ENCODE data around the gene TTC7B. TPM values are rescaled to one million over a fixed set of nuclear protein-coding genes. Genes with fewer than 3 reads are reported as not detected.

Gene TTC7B
- polyA plus RNA-seq, 1 donor from 2014 or later = 19.9 TPM

- Histone ChIP-seq H3K9ac (ENCODE audit: low read length) (no peak overlapping the region), H3K9me3 (ENCODE audit: low read length) (no peaks in the 10 kb centered on the region), H2AFZ (ENCODE audit: low read depth, low read length) (no peak overlapping the region), H3K27me3 (ENCODE audit: insufficient read depth, low read depth, low read length) (no peaks in the 10 kb centered on the region), H3K79me2 (replicated peaks; ENCODE audit: insufficient read depth, low read length) (no peaks in the 10 kb centered on the region), H3K4me2 (ENCODE audit: low read length) (no peak overlapping the region), H3K4me3 (ENCODE audit: low read length) (no peak overlapping the region), H3K9me2 (ENCODE audit: insufficient read depth, low read length) (no peaks in the 10 kb centered on the region), H3F3A (ENCODE audit: insufficient read depth, low read length, poor library complexity, severe bottlenecking) (no peaks in the 10 kb centered on the region), H3K27ac (ENCODE audit: low read length) (no peak overlapping the region), H3K36me3 (ENCODE audit: insufficient read depth, low read length) (no peaks in the 10 kb centered on the region), H4K20me1 (ENCODE audit: insufficient read depth) (no peaks in the 10 kb centered on the region)
- TF ChIP-seq EP300 (conservative IDR thresholded peaks at IDR 0.05; ENCODE audit: poor library complexity, severe bottlenecking) (no peak), MXI1 (conservative IDR thresholded peaks at IDR 0.05; ENCODE audit: poor library complexity, severe bottlenecking) (no peak), REST (IDR thresholded peaks at IDR 0.05; ENCODE audit: borderline replicate concordance) (no peak), POLR2AphosphoS5 (IDR thresholded peaks at IDR 0.05) (no peak), TAF1 (IDR thresholded peaks at IDR 0.05; ENCODE audit: low read depth) (no peak), EZH2 (IDR thresholded peaks at IDR 0.05; ENCODE audit: borderline replicate concordance, insufficient read depth, low read length, poor library complexity, severe bottlenecking) (no peak), CTCF (IDR thresholded peaks at IDR 0.05; ENCODE audit: poor library complexity, severe bottlenecking) (no peak)
Observed at GRCh38 chr14:90797451-90797850, 18.8 kb downstream of the TTC7B start.

GRCh38 chr14:90796329-90796728 lies 19.9 kb downstream of the TTC7B start:
- no peaks in the 10 kb centered on the region for H3F3A ChIP-seq (ENCODE audit: insufficient read depth, low read length, poor library complexity, severe bottlenecking)
- H3K27me3 ChIP-seq (ENCODE audit: insufficient read depth, low read depth, low read length) = no peaks in the 10 kb centered on the region
- H2AFZ ChIP-seq (ENCODE audit: low read depth, low read length) = no peak overlapping the region
- no peaks in the 10 kb centered on the region for H3K36me3 ChIP-seq (ENCODE audit: insufficient read depth, low read length)
- no peak overlapping the region for H3K9ac ChIP-seq (ENCODE audit: low read length)
- no peak overlapping the region for H3K4me3 ChIP-seq (ENCODE audit: low read length)
- no peak overlapping the region for H3K27ac ChIP-seq (ENCODE audit: low read length)
- H3K9me3 ChIP-seq (ENCODE audit: low read length) = no peaks in the 10 kb centered on the region
- H3K79me2 ChIP-seq (replicated peaks; ENCODE audit: insufficient read depth, low read length) = no peaks in the 10 kb centered on the region
- H3K9me2 ChIP-seq (ENCODE audit: insufficient read depth, low read length) = no peaks in the 10 kb centered on the region
- no peak for TF ChIP-seq POLR2AphosphoS5 (IDR thresholded peaks at IDR 0.05)
- TF ChIP-seq MXI1 (conservative IDR thresholded peaks at IDR 0.05; ENCODE audit: poor library complexity, severe bottlenecking) = no peak
- no peak for TF ChIP-seq EP300 (conservative IDR thresholded peaks at IDR 0.05; ENCODE audit: poor library complexity, severe bottlenecking)
- TF ChIP-seq SMC3 (conservative IDR thresholded peaks at IDR 0.05; ENCODE audit: poor library complexity) = no peak
- TF ChIP-seq TAF1 (IDR thresholded peaks at IDR 0.05; ENCODE audit: low read depth) = no peak
- no peak for TF ChIP-seq REST (IDR thresholded peaks at IDR 0.05; ENCODE audit: borderline replicate concordance)
- no peak for TF ChIP-seq CTCF (IDR thresholded peaks at IDR 0.05; ENCODE audit: poor library complexity, severe bottlenecking)
- TF ChIP-seq EZH2 (IDR thresholded peaks at IDR 0.05; ENCODE audit: borderline replicate concordance, insufficient read depth, low read length, poor library complexity, severe bottlenecking) = no peak
- TF ChIP-seq RAD21 (conservative IDR thresholded peaks at IDR 0.05) = no peak
- H3K4me2 ChIP-seq (ENCODE audit: low read length) = no peak overlapping the region
- H4K20me1 ChIP-seq (ENCODE audit: insufficient read depth) = no peaks in the 10 kb centered on the region
